Prostate gland (tissue), 2 donors: Measurements from ENCODE around the gene ADGRG7.

Source experiments
- CTCF ChIP-seq, 4 experiments: fragments of 200-600 bp in 2 of 4; fragments of 450-650 bp in 2 of 4; sonication (generic) in 2 of 4; IDR thresholded peaks; 1 replicate in 3 of 4; 2 replicates in 1 of 4; pipeline ENCODE4 v1.5.1; 2016 to 2019; ENCODE audit warnings: antibody characterized with exemption in 4 of 4, mild to moderate bottlenecking in 2 of 4, moderate library complexity in 2 of 4
- POLR2A ChIP-seq: fragments of 450-650 bp; IDR thresholded peaks from one replicate; pipeline ENCODE4 v1.6.1; 2016; ENCODE audit warnings: antibody characterized with exemption, mild to moderate bottlenecking

DNA sequence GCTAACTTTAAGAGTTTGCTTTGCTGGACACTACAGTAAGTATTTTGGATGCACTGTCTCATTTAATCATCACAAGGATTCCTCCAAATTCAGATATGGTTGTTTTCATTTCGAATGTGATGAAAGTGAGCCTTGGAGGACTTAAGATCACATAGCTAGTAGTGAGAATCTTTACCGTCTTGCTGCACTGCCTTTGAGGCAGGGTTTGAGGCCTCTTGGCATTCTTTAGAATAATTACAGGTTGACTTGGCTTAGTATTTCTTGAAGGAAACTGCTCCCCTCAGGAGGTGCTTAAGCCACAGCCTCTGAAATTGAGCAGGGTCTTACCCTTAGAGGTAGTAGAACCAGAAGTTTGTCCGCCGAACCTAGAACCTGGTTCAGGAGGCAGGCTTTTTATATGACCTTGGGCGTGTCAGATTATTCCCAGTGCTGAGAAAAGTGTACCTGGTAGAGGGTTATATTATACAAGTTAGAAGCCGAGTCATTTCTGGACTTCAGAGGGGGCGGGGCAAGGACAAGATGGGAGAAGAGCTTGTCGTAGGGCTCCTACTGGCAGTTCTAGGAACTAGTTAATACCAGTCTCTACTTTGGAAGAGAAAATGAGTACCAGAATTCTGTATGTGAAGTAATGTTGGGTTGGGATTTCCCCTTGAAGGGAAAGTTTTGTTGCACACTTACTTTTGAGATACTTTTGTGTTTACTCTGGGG lies 101.0 kb downstream of the ADGRG7 start:
- no peak for TF ChIP-seq CTCF (IDR thresholded peaks at IDR 0.05)
- TF ChIP-seq POLR2A = no peak
